SK-N-SH (cell line): ENCODE data around the gene TPM3.

ENCODE experiments used
- EZH2phosphoT487 ChIP-seq: fragments of 200-600 bp; sonication (generic); IDR thresholded peaks from 2 replicates; pipeline ENCODE4 v1.6.1; 2017; ENCODE audit warnings: low read depth, mixed run types, mild to moderate bottlenecking, antibody characterized with exemption, moderate library complexity, borderline replicate concordance
- GABPA ChIP-seq: IDR thresholded peaks from 2 replicates; pipeline ENCODE4 v1.4.0; 2012; ENCODE audit warnings: low read depth, mild to moderate bottlenecking
- TF ChIP-seq, protein P1 (sequence below): fragments of 200-600 bp; sonication (generic); IDR thresholded peaks from 2 replicates; pipeline ENCODE4 v1.6.1; 2017; ENCODE audit warnings: antibody characterized with exemption, mild to moderate bottlenecking, moderate library complexity

DNA sequence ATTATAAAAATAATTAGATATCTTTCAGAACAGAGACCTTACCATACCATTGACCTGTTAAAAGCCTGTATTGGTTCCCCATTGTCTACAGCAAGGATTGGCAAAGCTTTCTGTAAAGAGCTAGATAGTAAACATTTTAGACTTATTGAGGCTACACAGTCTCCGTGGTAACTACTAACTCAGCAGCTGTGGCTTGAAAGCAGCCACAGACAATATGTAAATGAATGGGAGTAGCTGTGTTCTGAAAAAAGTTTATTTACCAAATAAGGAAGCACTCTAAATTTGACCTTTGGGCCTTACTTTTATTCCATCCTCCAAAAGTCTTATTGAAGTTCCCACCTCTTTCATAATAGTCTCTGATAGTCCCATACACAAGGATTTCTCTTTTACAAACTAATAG is 76.7 kb downstream of the TPM3 start:
- TF ChIP-seq GABPA (no peak), EZH2phosphoT487 (no peak)
- TF ChIP-seq, protein P1, sequence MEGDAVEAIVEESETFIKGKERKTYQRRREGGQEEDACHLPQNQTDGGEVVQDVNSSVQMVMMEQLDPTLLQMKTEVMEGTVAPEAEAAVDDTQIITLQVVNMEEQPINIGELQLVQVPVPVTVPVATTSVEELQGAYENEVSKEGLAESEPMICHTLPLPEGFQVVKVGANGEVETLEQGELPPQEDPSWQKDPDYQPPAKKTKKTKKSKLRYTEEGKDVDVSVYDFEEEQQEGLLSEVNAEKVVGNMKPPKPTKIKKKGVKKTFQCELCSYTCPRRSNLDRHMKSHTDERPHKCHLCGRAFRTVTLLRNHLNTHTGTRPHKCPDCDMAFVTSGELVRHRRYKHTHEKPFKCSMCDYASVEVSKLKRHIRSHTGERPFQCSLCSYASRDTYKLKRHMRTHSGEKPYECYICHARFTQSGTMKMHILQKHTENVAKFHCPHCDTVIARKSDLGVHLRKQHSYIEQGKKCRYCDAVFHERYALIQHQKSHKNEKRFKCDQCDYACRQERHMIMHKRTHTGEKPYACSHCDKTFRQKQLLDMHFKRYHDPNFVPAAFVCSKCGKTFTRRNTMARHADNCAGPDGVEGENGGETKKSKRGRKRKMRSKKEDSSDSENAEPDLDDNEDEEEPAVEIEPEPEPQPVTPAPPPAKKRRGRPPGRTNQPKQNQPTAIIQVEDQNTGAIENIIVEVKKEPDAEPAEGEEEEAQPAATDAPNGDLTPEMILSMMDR: no peak
